H9 (cell line): Measurements from ENCODE around the gene GPHA2. TPM values are rescaled to one million over a fixed set of nuclear protein-coding genes. Genes with fewer than 3 reads are reported as not detected.

Experiments
- DNase-seq: peaks from one replicate; pipeline ENCODE4 v3.0.0-alpha.2; 2017
- H2AFZ ChIP-seq: one replicate; pipeline ENCODE4 v1.6.1; 2013; ENCODE audit warnings: mild to moderate bottlenecking, low read length, control low read depth, moderate library complexity
- H2AK5ac ChIP-seq: 2 replicates; pipeline ENCODE4 v1.6.1; 2013; ENCODE audit warnings: low read length, control low read depth, mixed read lengths; ENCODE audit not compliant: insufficient read length
- H2BK120ac ChIP-seq: one replicate; pipeline ENCODE4 v1.6.1; 2013; ENCODE audit warnings: low read depth, mild to moderate bottlenecking, low read length, control low read depth, inconsistent platforms; ENCODE audit not compliant: poor library complexity, severe bottlenecking
- H2BK12ac ChIP-seq: 2 replicates; pipeline ENCODE4 v1.6.1; 2013; ENCODE audit warnings: low read length, control low read depth, mixed read lengths, low read depth; ENCODE audit not compliant: insufficient read length
- H2BK15ac ChIP-seq: 2 replicates; pipeline ENCODE4 v1.6.1; 2013; ENCODE audit warnings: low read depth, low read length, control low read depth
- H2BK20ac ChIP-seq: one replicate; pipeline ENCODE4 v1.6.1; 2013; ENCODE audit warnings: low read depth, mild to moderate bottlenecking, low read length, control low read depth, inconsistent platforms; ENCODE audit not compliant: poor library complexity, severe bottlenecking
- H2BK5ac ChIP-seq: 2 replicates; pipeline ENCODE4 v1.6.1; 2013; ENCODE audit warnings: low read length, control low read depth, mixed read lengths; ENCODE audit not compliant: insufficient read length
- H3K14ac ChIP-seq: 2 replicates; pipeline ENCODE4 v1.6.1; 2013; ENCODE audit warnings: low read length, control low read depth; ENCODE audit not compliant: insufficient read depth
- H3K18ac ChIP-seq: 2 replicates; pipeline ENCODE4 v1.6.1; 2013; ENCODE audit warnings: low read depth, mild to moderate bottlenecking, mixed read lengths, low read length, control low read depth; ENCODE audit not compliant: insufficient read length
- H3K23ac ChIP-seq: 2 replicates; pipeline ENCODE4 v1.6.1; 2013; ENCODE audit warnings: low read length, control low read depth, mixed read lengths, low read depth; ENCODE audit not compliant: insufficient read length
- H3K23me2 ChIP-seq: 2 replicates; pipeline ENCODE4 v1.6.1; 2013; ENCODE audit warnings: low read depth, mild to moderate bottlenecking, mixed read lengths, low read length, control low read depth; ENCODE audit not compliant: insufficient read length, poor library complexity, severe bottlenecking
- H3K27ac ChIP-seq: 2 replicates; pipeline ENCODE4 v1.5.1; 2013; ENCODE audit warnings: low read length, control low read depth, mixed read lengths, low read depth; ENCODE audit not compliant: insufficient read length
- H3K27me3 ChIP-seq: 2 replicates; pipeline ENCODE4 v1.6.1; 2013; ENCODE audit warnings: low read length, control low read depth, inconsistent platforms; ENCODE audit not compliant: insufficient read depth
- H3K4ac ChIP-seq: 2 replicates; pipeline ENCODE4 v1.6.1; 2013; ENCODE audit warnings: low read depth, mild to moderate bottlenecking, control low read depth, inconsistent platforms, low read length, moderate library complexity
- H3K4me1 ChIP-seq: 2 replicates; pipeline ENCODE4 v1.6.1; 2013; ENCODE audit warnings: low read length, control low read depth, inconsistent platforms; ENCODE audit not compliant: insufficient read depth
- H3K4me2 ChIP-seq: 2 replicates; pipeline ENCODE4 v1.6.1; 2013; ENCODE audit warnings: low read length, control low read depth, mixed read lengths; ENCODE audit not compliant: insufficient read length, insufficient read depth
- H3K56ac ChIP-seq: 2 replicates; pipeline ENCODE4 v1.6.1; 2013; ENCODE audit warnings: low read depth, mild to moderate bottlenecking, mixed read lengths, low read length, control low read depth; ENCODE audit not compliant: insufficient read length
- H3K79me1 ChIP-seq: 2 replicates; pipeline ENCODE4 v1.6.1; 2013; ENCODE audit warnings: low read depth, mild to moderate bottlenecking, moderate library complexity, low read length, control low read depth, inconsistent platforms; ENCODE audit not compliant: insufficient read depth, poor library complexity, severe bottlenecking
- H3K79me2 ChIP-seq: 2 replicates; pipeline ENCODE4 v1.6.1; 2013; ENCODE audit warnings: low read length, control low read depth, inconsistent platforms; ENCODE audit not compliant: insufficient read depth
- H3K9ac ChIP-seq: 2 replicates; pipeline ENCODE4 v1.6.1; 2013; ENCODE audit warnings: low read length, control low read depth, mixed read lengths; ENCODE audit not compliant: insufficient read length; ENCODE audit errors: extremely low read depth
- H3K9me3 ChIP-seq: one replicate; pipeline ENCODE4 v1.6.1; 2013; ENCODE audit warnings: low read depth, low read length, inconsistent platforms; ENCODE audit not compliant: control insufficient read depth
- H3T11ph ChIP-seq: one replicate; pipeline ENCODE4 v1.6.1; 2013; ENCODE audit warnings: mild to moderate bottlenecking, low read length, control low read depth, inconsistent platforms
- H4K20me1 ChIP-seq: one replicate; pipeline ENCODE4 v1.6.1; 2013; ENCODE audit not compliant: control insufficient read depth, insufficient read length, insufficient read depth
- H4K5ac ChIP-seq: 2 replicates; pipeline ENCODE4 v1.6.1; 2013; ENCODE audit warnings: low read depth, mild to moderate bottlenecking, mixed read lengths, low read length, control low read depth; ENCODE audit not compliant: insufficient read length
- H4K8ac ChIP-seq: replicated peaks from 2 replicates; pipeline ENCODE4 v1.6.1; 2013; ENCODE audit warnings: low read length, control low read depth, mixed read lengths, low read depth; ENCODE audit not compliant: insufficient read length
- H4K91ac ChIP-seq: 2 replicates; pipeline ENCODE4 v1.6.1; 2013; ENCODE audit warnings: low read depth, mild to moderate bottlenecking, moderate library complexity, mixed read lengths, low read length, control low read depth; ENCODE audit not compliant: insufficient read length
- H3K27ac Mint-ChIP-seq, 3 experiments: 2 replicates in 2 of 3; 3 replicates in 1 of 3; pipeline ENCODE4 v1.8.0; 2020 to 2021; ENCODE audit warnings: mixed read lengths in 3 of 3, mild to moderate bottlenecking in 1 of 3, moderate library complexity in 1 of 3
- H3K27me3 Mint-ChIP-seq: 2 replicates; pipeline ENCODE4 v1.8.0; 2021; ENCODE audit warnings: low read depth, mild to moderate bottlenecking, moderate library complexity, mixed read lengths
- H3K36me3 Mint-ChIP-seq, 3 experiments: 2 replicates in 2 of 3; 3 replicates in 1 of 3; pipeline ENCODE4 v1.8.0; 2020 to 2021; ENCODE audit warnings: low read depth in 3 of 3, mixed read lengths in 3 of 3; ENCODE audit not compliant: insufficient read depth in 1 of 3
- H3K4me1 Mint-ChIP-seq, 2 experiments: 2 replicates each; pipeline ENCODE4 v1.8.0; 2020; ENCODE audit warnings: mixed read lengths in 2 of 2
- H3K4me3 Mint-ChIP-seq, 2 experiments: 2 replicates in 1 of 2; 3 replicates in 1 of 2; pipeline ENCODE4 v1.8.0; 2020 to 2021; ENCODE audit warnings: mild to moderate bottlenecking in 2 of 2, mixed read lengths in 2 of 2, moderate library complexity in 1 of 2
- H3K9me3 Mint-ChIP-seq, 2 experiments: 2 replicates in 1 of 2; 3 replicates in 1 of 2; pipeline ENCODE4 v1.8.0; 2020; ENCODE audit warnings: mild to moderate bottlenecking in 2 of 2, mixed read lengths in 2 of 2, moderate library complexity in 1 of 2
- CTCF ChIP-seq: fragments of 200-600 bp; sonication (generic); conservative IDR thresholded peaks from 3 replicates; pipeline ENCODE4 v1.8.0; 2021; ENCODE audit warnings: antibody characterized with exemption, mild to moderate bottlenecking
- WGBS: extraction: QIAGEN DNeasy Blood & Tissue Kit; methylation state at CpG from one replicate; pipeline ENCODE4 v1.1.7; 2013; ENCODE audit warnings: missing lambda C conversion rate, low lambda C conversion rate, mixed read lengths; ENCODE audit not compliant: insufficient read length; ENCODE audit errors: extremely low coverage; 5-methylcytosine and 5-hydroxymethylcytosine counted together
- total RNA-seq: library from RNA; stranded (reverse); gene quantifications from 2 replicates; pipeline ENCODE4 v1.2.1, GENCODE V29; 2021

GPHA2 gene
- total RNA-seq, 1 experiment from 2014 or later: 2.1 TPM

- Histone ChIP-seq H3K9ac (peak overlapping the region; percentile 99), H2AFZ (no peak overlapping the region), H3K79me2 (no peaks in the 10 kb centered on the region), H2AK5ac (no peak overlapping the region), H2BK12ac (no peak overlapping the region), H2BK5ac (no peak overlapping the region), H2BK120ac (no peak overlapping the region), H3K23me2 (peaks cover 10% of the 10 kb centered on the region), H4K8ac (no peak overlapping the region), H3K4me2 (peak overlapping the region; percentile 98), H3K23ac (no peak overlapping the region), H3K14ac (peak overlapping the region; percentile 83), H4K91ac (no peak overlapping the region), H3K9me3 (no peaks in the 10 kb centered on the region), H4K5ac (no peak overlapping the region), H3K27ac (no peak overlapping the region), H3K27me3 (no peaks in the 10 kb centered on the region), H3K4ac (no peak overlapping the region), H3K18ac (no peak overlapping the region), H3T11ph (no peak overlapping the region), H2BK20ac (no peak overlapping the region), H3K4me1 (no peaks in the 10 kb centered on the region), H3K56ac (no peak overlapping the region), H4K20me1 (no peaks in the 10 kb centered on the region), H2BK15ac (no peak overlapping the region), H3K79me1 (no peaks in the 10 kb centered on the region)
- Mint-ChIP-seq H3K27me3 (no peaks in the 10 kb centered on the region), H3K4me3 (peak overlapping the region; percentile 84 to 90), H3K9me3 (no peaks in the 10 kb centered on the region), H3K36me3 (peaks cover 4 to 21% (median 13%) of the 10 kb centered on the region in 3 experiments; a peak in 6 of 7 replicates), H3K27ac (peak overlapping the region; percentile 74 to 94 (median 92); a peak in 5 of 7 replicates), H3K4me1 (peaks cover 18 to 22% of the 10 kb centered on the region in 2 experiments)
- WGBS: no CpG with 5 or more reads among the region's 23 CpGs
- DNase-seq: peak; percentile 47
- TF ChIP-seq CTCF: no peak
Observed at GRCh38 chr11:64916040-64916774, 19.5 kb downstream of the GPHA2 start.
